CMK (cell line): ENCODE data around the gene CPVL.

Source experiments
- DNase-seq: peaks from one replicate; pipeline ENCODE4 v3.0.0-alpha.2; 2010; ENCODE audit warnings: low read depth

The CPVL gene

GRCh38 chr7:29043576-29043975, 102.8 kb downstream of the CPVL start:
- DNase-seq, result no peak

GRCh38 chr7:29042824-29043231, 103.5 kb downstream of the CPVL start:
- no peak for DNase-seq

GRCh38 chr7:29041991-29042390, 104.3 kb downstream of the CPVL start:
- no peak for DNase-seq

GRCh38 chr7:29040579-29040925, 105.8 kb downstream of the CPVL start:
- no peak for DNase-seq

GRCh38 chr7:29039821-29040578, 106.3 kb downstream of the CPVL start:
- DNase-seq, result no peak

GRCh38 chr7:29038463-29038862, 107.9 kb downstream of the CPVL start:
- DNase-seq, result no peak

GRCh38 chr7:29035044-29035740, 111.1 kb downstream of the CPVL start:
- DNase-seq, result no peak

- no peak for DNase-seq
Measured at GRCh38 chr7:29033584-29033983, 112.8 kb downstream of the CPVL start.

GRCh38 chr7:29032146-29032545, 114.2 kb downstream of the CPVL start:
- DNase-seq, result no peak

GRCh38 chr7:29030781-29031275, 115.5 kb downstream of the CPVL start:
- no peak for DNase-seq

GRCh38 chr7:29022291-29022988, 123.9 kb downstream of the CPVL start:
- DNase-seq, result no peak

- no peak for DNase-seq
Measured at GRCh38 chr7:29019896-29020295, 126.4 kb downstream of the CPVL start.

- no peak for DNase-seq
Measured at GRCh38 chr7:29019387-29019786, 127.0 kb downstream of the CPVL start.

GRCh38 chr7:29017713-29018112, 128.6 kb downstream of the CPVL start:
- no peak for DNase-seq

GRCh38 chr7:29014725-29015124, 131.6 kb downstream of the CPVL start:
- DNase-seq, result no peak

GRCh38 chr7:29013931-29014330, 132.4 kb downstream of the CPVL start:
- DNase-seq, result no peak

GRCh38 chr7:29013082-29013695, 133.1 kb downstream of the CPVL start:
- no peak for DNase-seq

- DNase-seq, result no peak
Measured at GRCh38 chr7:29009947-29010346, 136.4 kb downstream of the CPVL start.

GRCh38 chr7:29008590-29008989, 137.7 kb downstream of the CPVL start:
- DNase-seq, result no peak

- no peak for DNase-seq
Measured at GRCh38 chr7:29007127-29007526, 139.2 kb downstream of the CPVL start.

GRCh38 chr7:29005829-29006228, 140.5 kb downstream of the CPVL start:
- no peak for DNase-seq

- no peak for DNase-seq
Measured at GRCh38 chr7:29005406-29005805, 140.9 kb downstream of the CPVL start.

GRCh38 chr7:29003703-29004102, 142.6 kb downstream of the CPVL start:
- DNase-seq, result no peak
